Measurements from ENCODE around the gene SYNGAP1.
"Not testable (repeated sequence)": the region's sequence is repeated elsewhere in the genome, so short reads cannot be mapped to it uniquely, and the experiment has no call there.

The SYNGAP1 gene

DNA sequence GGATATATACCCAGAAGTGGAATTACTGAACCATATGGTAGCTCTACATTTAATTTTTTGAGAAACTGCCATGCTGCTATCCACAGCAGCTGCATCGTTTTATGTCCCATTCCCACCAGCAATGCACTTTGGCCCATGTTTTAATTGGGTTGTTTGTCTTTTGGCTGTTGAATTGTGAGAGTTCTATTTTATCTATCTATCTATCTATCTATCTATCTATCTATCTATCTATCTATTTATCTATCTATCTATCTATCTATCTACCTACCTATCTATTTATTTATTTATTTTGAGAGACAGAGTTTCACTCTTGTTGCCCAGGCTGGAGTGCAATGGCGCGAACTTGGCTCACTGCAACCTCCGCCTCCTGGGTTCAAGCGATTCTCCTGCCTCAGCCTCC, 62.8 kb downstream of the SYNGAP1 start:
- H3K36me3 Mint-ChIP-seq (ENCODE audit: low read depth); H3K27ac Mint-ChIP-seq; H3K4me3 Mint-ChIP-seq; H3K27me3 Mint-ChIP-seq; DNase-seq; H3K4me1 Mint-ChIP-seq (ENCODE audit: low read depth); H3K9me3 Mint-ChIP-seq: not testable (repeated sequence)

DNA sequence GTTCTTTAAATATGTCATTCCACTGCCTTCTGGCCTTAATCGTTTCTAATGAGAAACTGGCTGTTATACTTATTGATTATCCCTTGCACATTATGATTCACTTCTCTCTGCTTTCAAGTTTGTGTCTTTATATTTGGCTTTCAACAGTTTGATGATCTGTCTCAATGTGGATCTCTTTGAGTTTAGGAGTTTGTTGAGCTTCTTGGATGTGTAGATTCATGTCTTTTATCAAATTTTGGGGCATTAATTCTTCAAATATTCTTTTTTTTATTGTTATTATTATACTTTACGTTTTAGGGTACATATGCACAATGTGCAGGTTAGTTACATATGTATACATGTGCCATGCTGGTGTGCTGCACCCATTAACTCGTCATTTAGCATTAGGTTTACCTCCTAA, 63.8 kb downstream of the SYNGAP1 start:
- H3K36me3 Mint-ChIP-seq (ENCODE audit: low read depth): no peaks in the 10 kb centered on the region
- H3K4me1 Mint-ChIP-seq (ENCODE audit: low read depth): no peaks in the 10 kb centered on the region
- no peak overlapping the region for H3K27ac Mint-ChIP-seq
- H3K27me3 Mint-ChIP-seq: peaks cover 4% of the 10 kb centered on the region
- no peak overlapping the region for H3K4me3 Mint-ChIP-seq
- DNase-seq: no peak
- no peaks in the 10 kb centered on the region for H3K9me3 Mint-ChIP-seq

DNA sequence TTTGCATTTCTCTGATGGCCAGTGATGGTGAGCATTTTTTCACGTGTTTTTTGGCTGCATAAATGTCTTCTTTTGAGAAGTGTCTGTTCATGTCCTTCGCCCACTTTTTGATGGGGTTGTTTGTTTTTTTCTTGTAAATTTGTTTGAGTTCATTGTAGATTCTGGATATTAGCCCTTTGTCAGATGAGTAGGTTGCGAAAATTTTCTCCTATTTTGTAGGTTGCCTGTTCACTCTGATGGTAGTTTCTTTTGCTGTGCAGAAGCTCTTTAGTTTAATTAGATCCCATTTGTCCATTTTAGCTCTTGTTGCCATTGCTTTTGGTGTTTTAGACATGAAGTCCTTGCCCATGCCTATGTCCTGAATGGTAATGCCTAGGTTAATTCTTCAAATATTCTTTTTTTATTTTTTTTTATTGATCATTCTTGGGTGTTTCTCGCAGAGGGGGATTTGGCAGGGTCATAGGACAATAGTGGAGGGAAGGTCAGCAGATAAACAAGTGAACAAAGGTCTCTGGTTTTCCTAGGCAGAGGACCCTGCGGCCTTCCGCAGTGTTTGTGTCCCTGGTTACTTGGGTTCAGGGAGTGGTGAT, 64.9 kb downstream of the SYNGAP1 start:
- H3K36me3 Mint-ChIP-seq (ENCODE audit: low read depth); H3K27me3 Mint-ChIP-seq; H3K4me3 Mint-ChIP-seq; H3K4me1 Mint-ChIP-seq (ENCODE audit: low read depth); DNase-seq; H3K9me3 Mint-ChIP-seq; H3K27ac Mint-ChIP-seq: not testable (repeated sequence)

DNA sequence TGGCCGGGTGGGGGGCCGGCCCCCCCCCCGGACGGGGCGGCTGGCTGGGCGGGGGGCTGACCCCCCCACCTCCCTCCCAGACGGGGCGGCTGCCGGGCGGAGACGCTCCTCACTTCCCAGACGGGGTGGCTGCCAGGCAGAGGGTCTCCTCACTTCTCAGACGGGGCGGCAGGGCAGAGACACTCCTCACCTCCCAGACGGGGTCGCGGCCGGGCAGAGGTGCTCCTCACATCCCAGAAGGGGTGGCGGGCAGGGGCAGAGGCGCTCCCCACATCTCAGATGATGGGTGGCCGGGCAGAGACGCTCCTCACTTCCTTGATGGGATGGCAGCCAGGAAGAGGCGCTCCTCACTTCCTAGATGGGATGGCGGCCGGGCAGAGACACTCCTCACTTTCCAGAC, 65.8 kb downstream of the SYNGAP1 start:
- H3K36me3 Mint-ChIP-seq (ENCODE audit: low read depth); DNase-seq; H3K27me3 Mint-ChIP-seq; H3K9me3 Mint-ChIP-seq; H3K4me3 Mint-ChIP-seq; H3K4me1 Mint-ChIP-seq (ENCODE audit: low read depth); H3K27ac Mint-ChIP-seq: not testable (repeated sequence)

DNA sequence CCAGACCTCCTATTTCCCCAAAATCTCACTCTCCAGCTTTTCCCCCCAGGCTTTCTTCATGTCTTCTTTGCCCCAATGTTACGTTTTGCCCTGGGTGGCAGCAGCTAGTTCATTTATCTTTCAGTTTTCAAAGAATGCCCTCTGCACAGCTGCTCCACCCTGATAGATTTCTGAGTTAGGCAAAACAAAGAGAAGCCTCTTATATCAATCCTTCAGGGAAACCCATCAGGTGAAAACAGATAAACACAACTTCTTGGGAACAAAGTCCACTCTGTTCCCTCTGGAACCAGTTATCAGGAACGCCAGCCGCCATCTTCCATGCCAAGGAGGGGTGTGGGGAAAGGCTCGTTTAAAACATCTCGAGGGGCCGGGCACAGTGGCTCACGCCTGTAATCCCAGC, 68.5 kb downstream of the SYNGAP1 start:
- Mint-ChIP-seq H3K9me3 (no peaks in the 10 kb centered on the region), H3K27ac (no peak overlapping the region), H3K27me3 (peaks cover 6% of the 10 kb centered on the region), H3K4me3 (no peak overlapping the region), H3K4me1 (ENCODE audit: low read depth) (no peaks in the 10 kb centered on the region), H3K36me3 (ENCODE audit: low read depth) (no peaks in the 10 kb centered on the region)
- DNase-seq: no peak

DNA sequence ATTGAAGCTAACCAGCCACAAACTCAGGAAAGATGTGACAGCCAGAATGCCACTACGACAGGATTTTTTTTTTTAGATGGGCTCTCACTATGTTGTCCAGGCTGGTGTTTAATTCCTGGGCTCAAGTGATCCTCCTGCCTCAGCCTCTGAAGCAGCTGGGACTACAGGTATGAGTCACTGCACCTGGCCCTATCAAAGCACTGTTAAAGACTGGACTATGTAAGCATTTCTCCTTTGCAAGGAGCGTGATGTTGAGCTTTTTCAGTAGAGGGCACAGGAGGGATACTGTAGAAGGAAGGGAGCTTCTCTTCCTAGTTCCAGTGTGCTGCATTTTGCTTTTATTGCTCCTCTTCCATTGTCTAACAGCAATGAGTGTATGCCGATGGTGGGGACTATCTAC, 70.3 kb downstream of the SYNGAP1 start:
- no peaks in the 10 kb centered on the region for H3K4me1 Mint-ChIP-seq (ENCODE audit: low read depth)
- no peaks in the 10 kb centered on the region for H3K9me3 Mint-ChIP-seq
- H3K36me3 Mint-ChIP-seq (ENCODE audit: low read depth): no peaks in the 10 kb centered on the region
- no peak overlapping the region for H3K27ac Mint-ChIP-seq
- no peak overlapping the region for H3K4me3 Mint-ChIP-seq
- H3K27me3 Mint-ChIP-seq: peaks cover 6% of the 10 kb centered on the region
- DNase-seq: no peak

DNA sequence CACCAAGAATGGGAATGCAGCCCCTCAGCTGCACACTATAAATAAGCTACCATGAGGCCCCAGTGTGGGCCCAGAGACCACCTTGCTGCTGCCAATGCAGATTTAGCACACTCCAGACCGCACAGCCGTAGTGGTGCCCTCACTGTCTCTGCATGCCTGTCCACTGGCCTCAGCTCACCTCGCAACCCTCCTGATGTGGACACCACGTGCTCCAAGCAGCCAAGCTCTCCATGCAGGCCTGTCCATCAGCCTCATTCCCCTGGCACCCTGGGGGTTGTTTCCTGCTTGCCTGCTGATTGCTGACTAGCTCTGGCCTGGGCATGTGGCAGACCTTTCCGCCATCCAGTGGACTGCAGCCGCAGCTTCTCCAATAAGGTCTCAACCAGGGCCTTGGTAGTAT, 70.8 kb downstream of the SYNGAP1 start:
- H3K9me3 Mint-ChIP-seq: no peaks in the 10 kb centered on the region
- no peak for DNase-seq
- no peak overlapping the region for H3K27ac Mint-ChIP-seq
- peaks cover 6% of the 10 kb centered on the region for H3K27me3 Mint-ChIP-seq
- H3K4me3 Mint-ChIP-seq: no peak overlapping the region
- no peaks in the 10 kb centered on the region for H3K4me1 Mint-ChIP-seq (ENCODE audit: low read depth)
- no peaks in the 10 kb centered on the region for H3K36me3 Mint-ChIP-seq (ENCODE audit: low read depth)

DNA sequence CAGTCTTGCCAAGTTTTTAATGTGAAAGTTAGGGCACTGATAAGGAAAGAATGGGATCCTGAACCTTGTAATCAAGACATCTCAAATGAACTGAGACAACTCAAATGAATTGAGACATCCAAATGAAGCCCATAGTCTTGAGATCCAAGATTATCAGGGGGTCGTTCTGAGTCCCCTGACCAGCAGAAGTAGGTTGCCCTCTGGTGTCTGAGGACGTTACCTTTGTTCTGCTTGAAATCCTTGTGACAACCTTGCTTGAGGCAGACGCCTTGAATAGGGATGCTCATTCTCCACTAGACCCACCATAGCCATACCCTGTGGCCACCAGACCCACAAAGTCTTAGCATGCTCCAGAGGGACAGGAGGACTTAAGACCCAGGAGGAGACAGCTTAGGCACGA, 72.2 kb downstream of the SYNGAP1 start:
- no peak for DNase-seq
- H3K9me3 Mint-ChIP-seq: no peaks in the 10 kb centered on the region
- H3K36me3 Mint-ChIP-seq (ENCODE audit: low read depth): no peaks in the 10 kb centered on the region
- no peak overlapping the region for H3K4me3 Mint-ChIP-seq
- no peak overlapping the region for H3K27ac Mint-ChIP-seq
- peaks cover 2% of the 10 kb centered on the region for H3K27me3 Mint-ChIP-seq
- H3K4me1 Mint-ChIP-seq (ENCODE audit: low read depth): no peaks in the 10 kb centered on the region

DNA sequence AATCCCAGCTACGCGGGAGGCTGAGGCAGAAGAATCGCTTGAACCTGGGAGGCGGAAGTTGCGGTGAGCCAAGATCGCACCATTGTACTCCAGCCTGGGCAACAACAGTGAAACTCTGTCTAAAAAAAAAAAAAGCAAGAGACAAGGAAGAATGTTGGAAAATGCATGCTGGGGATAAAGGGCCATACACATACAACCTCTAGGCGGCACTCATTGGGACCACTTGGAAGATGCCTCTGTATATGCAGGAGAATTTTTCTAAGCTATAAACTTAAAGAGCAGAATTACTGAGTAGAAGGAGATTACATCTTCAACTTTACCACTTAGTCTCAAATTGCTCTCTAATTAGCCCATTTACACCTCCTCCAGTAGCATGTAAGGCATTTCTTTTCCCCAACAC, 77.3 kb downstream of the SYNGAP1 start:
- H3K27me3 Mint-ChIP-seq: no peaks in the 10 kb centered on the region
- H3K4me3 Mint-ChIP-seq: no peak overlapping the region
- no peaks in the 10 kb centered on the region for H3K9me3 Mint-ChIP-seq
- no peaks in the 10 kb centered on the region for H3K36me3 Mint-ChIP-seq (ENCODE audit: low read depth)
- no peak overlapping the region for H3K27ac Mint-ChIP-seq
- DNase-seq: no peak
- no peaks in the 10 kb centered on the region for H3K4me1 Mint-ChIP-seq (ENCODE audit: low read depth)

DNA sequence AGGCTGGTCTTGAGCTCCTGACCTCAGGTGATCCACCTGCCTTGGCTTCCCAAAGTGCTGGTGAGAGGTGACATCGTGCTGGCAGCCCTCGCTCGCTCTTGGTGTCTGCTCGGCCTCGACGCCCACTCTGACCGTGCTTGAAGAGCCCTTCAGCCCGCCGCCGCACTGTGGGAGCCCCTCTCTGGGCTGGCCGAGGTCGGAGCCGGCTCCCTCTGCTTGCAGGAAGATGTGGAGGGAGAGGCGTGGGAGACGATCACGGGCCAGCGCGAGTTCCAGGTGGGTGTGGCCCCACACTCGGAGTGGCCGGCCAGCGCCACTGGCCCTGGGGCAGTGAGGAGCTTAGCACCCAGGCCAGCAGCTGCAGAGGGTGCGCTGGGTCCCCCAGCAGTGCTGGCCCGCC, 82.6 kb downstream of the SYNGAP1 start:
- Mint-ChIP-seq H3K4me3 (no peak overlapping the region), H3K36me3 (ENCODE audit: low read depth) (no peaks in the 10 kb centered on the region), H3K27ac (no peak overlapping the region), H3K9me3 (no peaks in the 10 kb centered on the region), H3K27me3 (no peaks in the 10 kb centered on the region), H3K4me1 (ENCODE audit: low read depth) (no peaks in the 10 kb centered on the region)
- DNase-seq: no peak

DNA sequence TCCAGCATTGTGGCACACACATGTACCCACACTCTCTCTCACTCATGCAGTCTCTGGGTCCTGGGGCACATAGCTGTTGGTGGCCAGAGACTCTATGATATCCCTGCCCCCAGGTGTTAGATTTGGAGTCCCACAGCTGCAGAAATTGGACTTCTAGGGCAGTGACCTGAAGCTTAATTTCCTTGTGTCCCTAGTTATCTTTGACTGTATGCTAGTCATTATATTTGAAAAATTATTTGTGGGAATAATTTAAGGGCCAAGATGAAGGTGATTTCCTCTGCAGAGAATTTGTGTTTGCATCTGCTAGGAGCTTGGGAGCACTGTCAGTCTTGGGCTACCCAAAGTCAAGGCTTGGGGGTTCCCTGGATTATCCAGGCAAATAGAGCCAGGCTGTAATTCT, 84.6 kb downstream of the SYNGAP1 start:
- Mint-ChIP-seq H3K4me1 (ENCODE audit: low read depth) (peaks cover 8% of the 10 kb centered on the region), H3K27ac (no peak overlapping the region), H3K36me3 (ENCODE audit: low read depth) (no peaks in the 10 kb centered on the region), H3K27me3 (peaks cover 4% of the 10 kb centered on the region), H3K9me3 (no peaks in the 10 kb centered on the region), H3K4me3 (no peak overlapping the region)
- DNase-seq: no peak

Data from activated T-cell treated with anti-CD3 and anti-CD28 coated beads, Interleukin-2, amount 50 U/mL, for 24 hours (primary cell).